Adrenal gland (tissue), 5 donors: ENCODE results near the gene ATOX1.

ENCODE experiments used
- CTCF ChIP-seq, 6 experiments: fragments of 450-650 bp in 4 of 6; fragments of 200-600 bp in 2 of 6; sonication (generic) in 1 of 6; IDR thresholded peaks; 1 replicate in 5 of 6; 2 replicates in 1 of 6; pipeline versions ENCODE4 v1.5.1 to v1.8.0; 2016 to 2021; ENCODE audit warnings: antibody characterized with exemption in 6 of 6, mild to moderate bottlenecking in 2 of 6, moderate library complexity in 1 of 6
- POLR2A ChIP-seq, 2 donors: fragments of 450-650 bp; IDR thresholded peaks; one replicate each; pipeline ENCODE4 v1.6.1; 2017; ENCODE audit warnings: antibody characterized with exemption in 2 of 2, mild to moderate bottlenecking in 2 of 2, moderate library complexity in 1 of 2
- donor health status: DM: no; HTN: no; CAD: no.

- TF ChIP-seq CTCF (IDR thresholded peaks at IDR 0.05): no peak
- TF ChIP-seq POLR2A (IDR thresholded peaks at IDR 0.05): no peak
Observed at GRCh38 chr5:151709109-151709735, 49.2 kb downstream of the ATOX1 start.
